ENCODE measurements around the gene BMPR1A.

DNA sequence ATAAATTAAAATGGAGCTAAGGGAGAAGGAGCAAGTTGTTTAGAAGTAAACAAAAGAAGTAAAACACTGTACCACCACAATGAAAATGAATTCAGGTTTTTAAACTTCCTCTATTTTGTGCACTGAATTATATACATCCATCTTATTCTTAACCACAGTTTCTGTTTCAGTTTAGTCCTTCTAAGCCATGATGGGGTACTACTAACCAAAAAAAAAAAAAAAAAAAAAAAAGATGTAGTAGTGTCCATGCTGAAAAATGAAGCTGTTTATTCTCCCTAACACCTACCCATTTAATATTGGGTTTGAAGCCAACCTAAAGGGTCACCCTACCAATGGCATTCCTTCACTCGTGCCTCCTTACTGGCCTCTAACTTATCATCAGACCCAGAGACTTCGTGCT is 3.4 kb upstream of the BMPR1A start:
- TF ChIP-seq SIN3A (IDR thresholded peaks at IDR 0.05; ENCODE audit: borderline replicate concordance, insufficient read depth, low read depth, low read length) = no peak
- TF ChIP-seq, protein P1, sequence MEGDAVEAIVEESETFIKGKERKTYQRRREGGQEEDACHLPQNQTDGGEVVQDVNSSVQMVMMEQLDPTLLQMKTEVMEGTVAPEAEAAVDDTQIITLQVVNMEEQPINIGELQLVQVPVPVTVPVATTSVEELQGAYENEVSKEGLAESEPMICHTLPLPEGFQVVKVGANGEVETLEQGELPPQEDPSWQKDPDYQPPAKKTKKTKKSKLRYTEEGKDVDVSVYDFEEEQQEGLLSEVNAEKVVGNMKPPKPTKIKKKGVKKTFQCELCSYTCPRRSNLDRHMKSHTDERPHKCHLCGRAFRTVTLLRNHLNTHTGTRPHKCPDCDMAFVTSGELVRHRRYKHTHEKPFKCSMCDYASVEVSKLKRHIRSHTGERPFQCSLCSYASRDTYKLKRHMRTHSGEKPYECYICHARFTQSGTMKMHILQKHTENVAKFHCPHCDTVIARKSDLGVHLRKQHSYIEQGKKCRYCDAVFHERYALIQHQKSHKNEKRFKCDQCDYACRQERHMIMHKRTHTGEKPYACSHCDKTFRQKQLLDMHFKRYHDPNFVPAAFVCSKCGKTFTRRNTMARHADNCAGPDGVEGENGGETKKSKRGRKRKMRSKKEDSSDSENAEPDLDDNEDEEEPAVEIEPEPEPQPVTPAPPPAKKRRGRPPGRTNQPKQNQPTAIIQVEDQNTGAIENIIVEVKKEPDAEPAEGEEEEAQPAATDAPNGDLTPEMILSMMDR (IDR thresholded peaks at IDR 0.05) = no peak

Data from Panc1 (cell line).